PC-9 (cell line): ENCODE measurements around the gene HLA-DQA2.

Experiments used
- CTCF ChIP-seq: fragments of 200-600 bp; sonication (generic); conservative IDR thresholded peaks from 2 replicates; pipeline ENCODE4 v1.6.1; 2017; ENCODE audit warnings: mixed run types, antibody characterized with exemption, mild to moderate bottlenecking, moderate library complexity
- EZH2 ChIP-seq: fragments of 200-600 bp; sonication (generic); IDR thresholded peaks from 2 replicates; pipeline ENCODE4 v1.8.0; 2017; ENCODE audit warnings: antibody characterized with exemption, low read depth

GRCh38 chr6:32763421-32763820, 22.2 kb downstream of the HLA-DQA2 start, which contains the start of gene HLA-DQB2:
- TF ChIP-seq CTCF (no peak), EZH2 (no peak)
